K562 (cell line): Measurements from ENCODE around the gene ZRANB3.

Experiments used
- NCOR1 ChIP-seq: fragments of 450-650 bp; IDR thresholded peaks from 2 replicates; pipeline ENCODE4 v1.6.1; 2016; ENCODE audit warnings: mild to moderate bottlenecking, moderate library complexity
- POLR2A ChIP-seq: fragments of 450-650 bp; conservative IDR thresholded peaks from 2 replicates; pipeline ENCODE4 v1.6.1; 2016
- TF ChIP-seq, protein P1 (sequence below), 3 experiments: IDR thresholded peaks in 2 of 3; conservative IDR thresholded peaks in 1 of 3; 2 replicates each; pipeline ENCODE4 v1.5.1; 2011 to 2012; ENCODE audit warnings: low read length in 3 of 3, mild to moderate bottlenecking in 3 of 3, control low read depth in 2 of 3, improper control_type of control experiment in 1 of 3, inconsistent platforms in 1 of 3, low read depth in 1 of 3, mixed read lengths in 1 of 3, moderate library complexity in 1 of 3; ENCODE audit not compliant: insufficient read depth in 2 of 3

DNA sequence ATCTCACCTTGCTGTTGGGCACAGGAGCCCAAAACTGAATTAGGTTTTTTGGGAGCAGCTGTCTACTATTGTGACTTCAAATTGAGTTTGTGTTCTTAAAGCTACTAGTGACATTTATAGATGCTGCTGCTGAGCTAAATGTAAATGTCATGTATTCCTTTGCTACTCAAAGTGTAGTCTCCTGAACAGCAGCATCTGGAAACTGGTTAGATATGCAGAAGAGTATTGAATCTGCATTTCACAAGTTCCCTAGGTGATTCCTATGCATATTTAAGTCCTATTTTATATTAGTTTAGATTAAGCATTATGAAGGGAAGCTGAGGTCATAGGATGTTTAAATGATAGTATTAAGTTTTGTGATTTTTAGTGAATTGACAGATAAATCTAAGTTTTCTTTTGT is 411.4 kb downstream of the ZRANB3 start:
- TF ChIP-seq, protein P1, sequence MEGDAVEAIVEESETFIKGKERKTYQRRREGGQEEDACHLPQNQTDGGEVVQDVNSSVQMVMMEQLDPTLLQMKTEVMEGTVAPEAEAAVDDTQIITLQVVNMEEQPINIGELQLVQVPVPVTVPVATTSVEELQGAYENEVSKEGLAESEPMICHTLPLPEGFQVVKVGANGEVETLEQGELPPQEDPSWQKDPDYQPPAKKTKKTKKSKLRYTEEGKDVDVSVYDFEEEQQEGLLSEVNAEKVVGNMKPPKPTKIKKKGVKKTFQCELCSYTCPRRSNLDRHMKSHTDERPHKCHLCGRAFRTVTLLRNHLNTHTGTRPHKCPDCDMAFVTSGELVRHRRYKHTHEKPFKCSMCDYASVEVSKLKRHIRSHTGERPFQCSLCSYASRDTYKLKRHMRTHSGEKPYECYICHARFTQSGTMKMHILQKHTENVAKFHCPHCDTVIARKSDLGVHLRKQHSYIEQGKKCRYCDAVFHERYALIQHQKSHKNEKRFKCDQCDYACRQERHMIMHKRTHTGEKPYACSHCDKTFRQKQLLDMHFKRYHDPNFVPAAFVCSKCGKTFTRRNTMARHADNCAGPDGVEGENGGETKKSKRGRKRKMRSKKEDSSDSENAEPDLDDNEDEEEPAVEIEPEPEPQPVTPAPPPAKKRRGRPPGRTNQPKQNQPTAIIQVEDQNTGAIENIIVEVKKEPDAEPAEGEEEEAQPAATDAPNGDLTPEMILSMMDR (IDR thresholded peaks at IDR 0.05 in 2 of 3, conservative IDR thresholded peaks at IDR 0.05 in 1 of 3; ENCODE audit: insufficient read depth in 2 of 3, low read depth in 1 of 3, low read length in 3 of 3), result no peak
- TF ChIP-seq NCOR1, result no peak
- no peak for TF ChIP-seq POLR2A
